Measurements from ENCODE around the gene COPS8.
A peak's percentile ranks its signal among the peaks of the same experiment; 100 is the strongest.

The COPS8 gene

DNA sequence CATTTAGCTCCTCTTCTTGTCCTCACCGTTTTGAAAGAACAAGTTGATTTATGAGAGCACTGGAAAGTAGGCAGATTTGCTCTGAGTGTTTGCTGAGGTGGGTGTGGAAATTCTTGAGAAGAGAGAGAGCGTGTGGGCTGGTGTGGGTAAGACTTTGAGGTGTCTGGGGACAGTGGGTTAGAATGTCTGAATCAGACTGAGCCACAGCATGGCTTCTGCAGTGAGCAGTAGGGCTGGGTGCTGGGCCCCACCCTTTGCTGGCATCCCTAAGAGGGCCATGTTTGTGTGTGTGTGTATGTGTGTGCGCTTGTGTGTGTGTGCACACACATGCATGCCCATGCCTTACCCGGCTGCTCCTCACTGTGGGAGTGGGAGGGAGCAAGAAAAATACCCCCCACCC is 63.7 kb downstream of the COPS8 start:
- peak overlapping the region in 1 of 2 experiments; percentile 2 for H3K4ac ChIP-seq (ENCODE audit: low read depth in 1 of 2, low read length in 2 of 2)
- H2AFZ ChIP-seq (ENCODE audit: low read depth, low read length) = no peak overlapping the region
- H2BK15ac ChIP-seq (ENCODE audit: low read depth, poor library complexity, severe bottlenecking) = no peak overlapping the region
- H4K91ac ChIP-seq (ENCODE audit: low read length) = peak overlapping the region; percentile 66
- no peak overlapping the region for H3K27ac ChIP-seq (ENCODE audit: low read length, poor library complexity, severe bottlenecking)
- no peak overlapping the region for H3K4me2 ChIP-seq (ENCODE audit: low read length, poor library complexity, severe bottlenecking)
- peak overlapping the region; percentile 18 for H3K9ac ChIP-seq (ENCODE audit: low read length)
- H2AK5ac ChIP-seq (ENCODE audit: low read length, severe bottlenecking) = no peak overlapping the region
- H3K27me3 ChIP-seq (ENCODE audit: control insufficient read depth in 1 of 2, insufficient read depth in 1 of 2, low read length in 2 of 2) = no peaks in the 10 kb centered on the region
- H2BK12ac ChIP-seq (ENCODE audit: low read length in 2 of 2) = peak overlapping the region in 1 of 2 experiments; percentile 27
- no peak overlapping the region for H2BK120ac ChIP-seq (ENCODE audit: low read depth, low read length)
- H3K36me3 ChIP-seq (ENCODE audit: control insufficient read depth in 1 of 2, insufficient read depth in 2 of 2, low read depth in 1 of 2, low read length in 2 of 2) = peaks cover 0 to 10% of the 10 kb centered on the region in 2 experiments
- peak overlapping the region; percentile 14 to 77 for H3K18ac ChIP-seq (ENCODE audit: low read depth in 1 of 2, low read length in 2 of 2)
- no peak overlapping the region for H3K14ac ChIP-seq (ENCODE audit: low read length in 2 of 2)
- peaks cover 52% of the 10 kb centered on the region for H3K9me3 ChIP-seq (ENCODE audit: control insufficient read depth, low read length)
- 47% methylated on average over 2 of the region's 4 CpGs for WGBS
- H3K4me1 ChIP-seq (ENCODE audit: control insufficient read depth, insufficient read depth, low read depth, low read length) = no peaks in the 10 kb centered on the region
- no peak overlapping the region for H4K8ac ChIP-seq (ENCODE audit: low read length)
- peak; percentile 48 for DNase-seq
- no peak overlapping the region for H2BK5ac ChIP-seq (ENCODE audit: low read depth, low read length, poor library complexity, severe bottlenecking)
- H3K4me3 ChIP-seq (ENCODE audit: insufficient read depth in 1 of 2, low read depth in 1 of 2, low read length in 2 of 2) = no peak overlapping the region
- H3K79me1 ChIP-seq (replicated peaks; ENCODE audit: low read length, poor library complexity, severe bottlenecking) = no peaks in the 10 kb centered on the region
- no peak overlapping the region for H3K23ac ChIP-seq (ENCODE audit: low read length in 2 of 2)

Measured in mesenchymal stem cell (in vitro differentiated cells and primary cell).